Testis (tissue), 3 donors: Measurements from ENCODE around the gene KAT7. TPM values are rescaled to one million over a fixed set of nuclear protein-coding genes. Genes with fewer than 3 reads are reported as not detected.

ENCODE experiments used
- DNase-seq: peaks from one replicate; pipeline ENCODE4 v3.0.0-alpha.2; 2019
- H3K27ac ChIP-seq, 2 donors: fragments of 200-600 bp; sonication (generic); one replicate each; pipeline ENCODE4 v1.5.1; 2019
- H3K27me3 ChIP-seq: fragments of 200-600 bp; sonication (generic); one replicate; pipeline ENCODE4 v1.5.1; 2019
- H3K36me3 ChIP-seq: fragments of 200-600 bp; sonication (generic); one replicate; pipeline ENCODE4 v1.5.1; 2017; ENCODE audit warnings: low read depth; ENCODE audit errors: missing control alignments
- H3K4me1 ChIP-seq: fragments of 200-600 bp; sonication (generic); one replicate; pipeline ENCODE4 v1.5.1; 2019
- H3K4me3 ChIP-seq, 2 donors: fragments of 200-600 bp; sonication (generic); one replicate each; pipeline ENCODE4 v1.5.1; 2017 to 2019
- H3K9me3 ChIP-seq: fragments of 200-600 bp; sonication (generic); one replicate; pipeline ENCODE4 v1.5.1; 2017
- CTCF ChIP-seq, 3 experiments: fragments of 450-650 bp in 2 of 3; fragments of 200-600 bp in 1 of 3; sonication (generic) in 1 of 3; IDR thresholded peaks; one replicate each; pipeline ENCODE4 v1.5.1; 2016 to 2019; ENCODE audit warnings: antibody characterized with exemption in 3 of 3, mild to moderate bottlenecking in 2 of 3, moderate library complexity in 1 of 3
- POLR2A ChIP-seq: fragments of 450-650 bp; IDR thresholded peaks from one replicate; pipeline ENCODE4 v1.6.1; 2017; ENCODE audit warnings: antibody characterized with exemption, mild to moderate bottlenecking, moderate library complexity
- WGBS, 2 donors: methylation state at CpG; one replicate each; pipeline ENCODE4 v1.1.5; 2018; 5-methylcytosine and 5-hydroxymethylcytosine counted together
- intact Hi-C: fragments of 100-400 bp; cut with DNase I; formaldehyde crosslinking; loops from one replicate; pipeline ENCODE4 v1.15.1; 2023; ENCODE audit warnings: low total_unique reads
- polyA plus RNA-seq: library from polyadenylated mRNA; stranded (reverse); fragments of 350-450 nt; fragmentation: Illumina TruSeq; extraction: RNeasy Lipid Tissue Mini Kit (QIAGEN cat#74804); gene quantifications from one replicate; pipeline ENCODE4 v1.2.3, GENCODE V29; 2014; ENCODE audit warnings: low read depth, low replicate concordance; ENCODE audit not compliant: insufficient read depth
- total RNA-seq, 2 donors: library from RNA; depleted of rRNA; stranded (reverse); fragments of >200 nt; gene quantifications; one replicate each; pipeline ENCODE4 v1.2.3, GENCODE V29; 2016

The KAT7 gene
- total and polyA plus RNA-seq, 3 donors from 2014 or later = 122 to 181 (median 123) TPM

GRCh38 chr17:49878931-49879904 is 90.7 kb downstream of the KAT7 start:
- intact Hi-C loops = loop anchor here (5.0 kb wide), 1 partner anchor 118 kb away; the partner anchor contains the start of gene DLX3
- no peaks in the 10 kb centered on the region for H3K9me3 ChIP-seq
- TF ChIP-seq CTCF (IDR thresholded peaks at IDR 0.05) (no peak), POLR2A (no peak)
- WGBS, 2 donors = 68 to 71% methylated on average over 14 of the region's 14 CpGs
- H3K4me1 ChIP-seq = no peaks in the 10 kb centered on the region
- H3K4me3 ChIP-seq = no peak overlapping the region
- no peak for DNase-seq
- H3K27ac ChIP-seq = no peak overlapping the region
- H3K27me3 ChIP-seq = no peaks in the 10 kb centered on the region
- H3K36me3 ChIP-seq = no peaks in the 10 kb centered on the region

- TF ChIP-seq CTCF (IDR thresholded peaks at IDR 0.05) (peak; percentile 80 to 98 (median 91)), POLR2A (no peak)
- Histone ChIP-seq H3K27me3 (no peaks in the 10 kb centered on the region), H3K36me3 (no peaks in the 10 kb centered on the region), H3K4me3 (peak overlapping the region; percentile 1 to 12), H3K9me3 (no peaks in the 10 kb centered on the region), H3K4me1 (no peaks in the 10 kb centered on the region), H3K27ac (no peak overlapping the region)
- peak; percentile 83 for DNase-seq
- intact Hi-C loops = no loop called here
- WGBS, 2 donors = 8% methylated on average over 29 to 37 of the region's 41 CpGs
Measured at GRCh38 chr17:49880291-49881053, 92.0 kb downstream of the KAT7 start.

GRCh38 chr17:49881054-49881402 is 92.5 kb downstream of the KAT7 start:
- H3K4me3 ChIP-seq = no peak overlapping the region
- H3K27ac ChIP-seq = no peak overlapping the region
- H3K36me3 ChIP-seq = no peaks in the 10 kb centered on the region
- WGBS, 2 donors = 29 to 48% methylated on average over 4 to 5 of the region's 5 CpGs
- no peaks in the 10 kb centered on the region for H3K27me3 ChIP-seq
- H3K4me1 ChIP-seq = no peaks in the 10 kb centered on the region
- intact Hi-C loops = no loop called here
- TF ChIP-seq CTCF (IDR thresholded peaks at IDR 0.05) (no peak), POLR2A (no peak)
- H3K9me3 ChIP-seq = no peaks in the 10 kb centered on the region
- DNase-seq = no peak

GRCh38 chr17:49882434-49882833 is 94.0 kb downstream of the KAT7 start:
- no peaks in the 10 kb centered on the region for H3K27me3 ChIP-seq
- no peak overlapping the region for H3K27ac ChIP-seq
- DNase-seq = no peak
- no peak overlapping the region for H3K4me3 ChIP-seq
- 56 to 74% methylated on average over 7 of the region's 7 CpGs for WGBS, 2 donors
- TF ChIP-seq POLR2A (no peak), CTCF (IDR thresholded peaks at IDR 0.05) (no peak)
- intact Hi-C loops = no loop called here
- no peaks in the 10 kb centered on the region for H3K36me3 ChIP-seq
- H3K9me3 ChIP-seq = no peaks in the 10 kb centered on the region
- peaks cover 6% of the 10 kb centered on the region for H3K4me1 ChIP-seq

Other genes with a start within 250 kb of the KAT7 start
- gene NXPH3, start 212.8 kb upstream of the KAT7 start, total RNA-seq = 1 to 10 TPM; 4.1 to 5.6 TPM
- gene NXPH3, start 212.8 kb upstream of the KAT7 start, polyA plus RNA-seq = 5.8 TPM
- 10 to 100 TPM; 52.0 to 60.6 TPM for gene SPOP, start 110.6 kb upstream of the KAT7 start, total RNA-seq
- 39.6 TPM for gene SPOP, start 110.6 kb upstream of the KAT7 start, polyA plus RNA-seq
- gene SLC35B1, start 80.7 kb upstream of the KAT7 start, total RNA-seq = 10 to 100 TPM; 39.9 to 45.4 TPM
- gene SLC35B1, start 80.7 kb upstream of the KAT7 start, polyA plus RNA-seq = 66.3 TPM
- gene FAM117A, start 24.6 kb upstream of the KAT7 start, total RNA-seq = 10 to 100 TPM; 30.2 to 38.1 TPM
- gene FAM117A, start 24.6 kb upstream of the KAT7 start, polyA plus RNA-seq = 67.3 TPM
- gene TAC4, start 59.4 kb downstream of the KAT7 start, total RNA-seq = not detected
- gene TAC4, start 59.4 kb downstream of the KAT7 start, polyA plus RNA-seq = not detected
- 1 to 10 TPM in 1 of 2 donors, under 1 TPM in 1; 0.37 to 1.2 TPM for gene DLX4, start 180.5 kb downstream of the KAT7 start, total RNA-seq
- gene DLX4, start 180.5 kb downstream of the KAT7 start, polyA plus RNA-seq = 0.30 TPM
- gene DLX3, start 206.5 kb downstream of the KAT7 start, total RNA-seq = 1 to 10 TPM; 1.4 to 1.5 TPM
- 1.0 TPM for gene DLX3, start 206.5 kb downstream of the KAT7 start, polyA plus RNA-seq